SK-N-SH (cell line): Measurements from ENCODE around the gene FBN1. TPM values are rescaled to one million over a fixed set of nuclear protein-coding genes. Genes with fewer than 3 reads are reported as not detected.

Experiments
- CTCF ChIA-PET: fragments of 300-600, 350-600 bp; formaldehyde crosslinking; extraction: SDS; loops from one replicate; lab custom pipeline; 2021; lab: Yijun Ruan, JAX
- POLR2A ChIA-PET: fragments of 350-600 bp; sonication (Branson Sonifier 250); formaldehyde crosslinking; extraction: SDS; loops from one replicate; lab custom pipeline; 2020; ENCODE audit warnings: antibody characterized with exemption, inconsistent platforms; lab: Yijun Ruan, JAX
- DNase-seq: peaks from one replicate; pipeline ENCODE4 v3.0.0; 2012
- H2AFZ ChIP-seq: fragments of 200-600 bp; sonication (generic); 2 replicates; pipeline ENCODE4 v1.8.1; 2016; ENCODE audit warnings: antibody characterized with exemption, mild to moderate bottlenecking, low read depth
- H3F3A ChIP-seq: fragments of 200-600 bp; sonication (generic); replicated peaks from 2 replicates; pipeline ENCODE3; 2016; ENCODE audit warnings: antibody characterized with exemption, mild to moderate bottlenecking; ENCODE audit not compliant: insufficient read depth
- H3K27ac ChIP-seq, 2 experiments: fragments of 200-500 bp in 1 of 2; fragments of 200-600 bp in 1 of 2; sonication (Bioruptor generic) in 1 of 2; sonication (generic), shearing (Covaris generic) in 1 of 2; 2 replicates each; pipeline versions ENCODE4 v1.5.1 to v1.6.1; 2014 to 2016; ENCODE audit warnings: low read depth in 2 of 2, inconsistent platforms in 1 of 2, low read length in 1 of 2, mild to moderate bottlenecking in 1 of 2, mixed read lengths in 1 of 2
- H3K27me3 ChIP-seq: fragments of 200-600 bp; sonication (generic), shearing (Covaris generic); 2 replicates; pipeline ENCODE4 v1.6.1; 2016; ENCODE audit warnings: mixed run types; ENCODE audit not compliant: insufficient read depth
- H3K36me3 ChIP-seq, 2 experiments: fragments of 200-500 bp in 1 of 2; fragments of 200-600 bp in 1 of 2; sonication (Bioruptor generic) in 1 of 2; sonication (generic) in 1 of 2; replicated peaks in 1 of 2; 2 replicates each; pipeline versions ENCODE3 to v1.5.1; 2014 to 2016; ENCODE audit warnings: low read length in 1 of 2, mild to moderate bottlenecking in 1 of 2; ENCODE audit not compliant: insufficient read depth in 2 of 2, control insufficient read depth in 1 of 2
- H3K4me1 ChIP-seq, 2 experiments: fragments of 200-500 bp in 1 of 2; fragments of 200-600 bp in 1 of 2; sonication (Bioruptor generic) in 1 of 2; sonication (generic), shearing (Covaris generic) in 1 of 2; 2 replicates each; pipeline versions ENCODE4 v1.5.1 to v1.6.1; 2014 to 2016; ENCODE audit warnings: low read depth in 1 of 2, low read length in 1 of 2, mixed run types in 1 of 2; ENCODE audit not compliant: insufficient read depth in 2 of 2, control insufficient read depth in 1 of 2
- H3K4me2 ChIP-seq: fragments of 200-600 bp; sonication (generic), shearing (Covaris generic); 2 replicates; pipeline ENCODE4 v1.6.1; 2017; ENCODE audit warnings: mixed run types
- H3K4me3 ChIP-seq, 2 experiments: fragments of 200-500 bp in 1 of 2; fragments of 200-600 bp in 1 of 2; sonication (Bioruptor generic) in 1 of 2; sonication (generic), shearing (Covaris generic) in 1 of 2; 2 replicates each; pipeline versions ENCODE4 v1.5.1 to v1.8.1; 2014 to 2016; ENCODE audit warnings: low read depth in 2 of 2, inconsistent platforms in 1 of 2, low read length in 1 of 2, mild to moderate bottlenecking in 1 of 2, mixed read lengths in 1 of 2, moderate library complexity in 1 of 2
- H3K79me2 ChIP-seq: fragments of 200-600 bp; sonication (generic); 2 replicates; pipeline ENCODE4 v1.8.1; 2017; ENCODE audit warnings: mild to moderate bottlenecking; ENCODE audit not compliant: insufficient read depth
- H3K9ac ChIP-seq: fragments of 200-600 bp; sonication (generic); 2 replicates; pipeline ENCODE4 v1.6.1; 2017; ENCODE audit warnings: mixed run types
- H3K9me2 ChIP-seq: fragments of 200-600 bp; sonication (generic); 2 replicates; pipeline ENCODE4 v1.6.1; 2017; ENCODE audit warnings: mixed run types
- H3K9me3 ChIP-seq: fragments of 200-600 bp; sonication (generic); 2 replicates; pipeline ENCODE4 v1.6.1; 2017; ENCODE audit warnings: mixed run types, mild to moderate bottlenecking, moderate library complexity
- H4K20me1 ChIP-seq: fragments of 200-600 bp; sonication (generic); 2 replicates; pipeline ENCODE4 v1.6.1; 2017; ENCODE audit warnings: mild to moderate bottlenecking, mixed run types; ENCODE audit not compliant: insufficient read depth
- CTCF ChIP-seq: fragments of 200-600 bp; sonication (generic); IDR thresholded peaks from 2 replicates; pipeline ENCODE4 v1.6.1; 2017; ENCODE audit warnings: antibody characterized with exemption, mild to moderate bottlenecking, moderate library complexity
- ELF1 ChIP-seq: IDR thresholded peaks from 2 replicates; pipeline ENCODE4 v1.4.0; 2012
- FOXJ3 ChIP-seq: sonication (generic); formaldehyde crosslinking; IDR thresholded peaks from 2 replicates; pipeline ENCODE4 v1.5.1; 2020; ENCODE audit warnings: mild to moderate bottlenecking, missing genetic modification reagents
- NFIC ChIP-seq: IDR thresholded peaks from 2 replicates; pipeline ENCODE4 v1.4.0; 2012; ENCODE audit warnings: borderline replicate concordance
- RCOR1 ChIP-seq: fragments of 150-350 bp; IDR thresholded peaks from 2 replicates; pipeline ENCODE4 v1.6.1; 2017; ENCODE audit warnings: antibody characterized with exemption, low read length
- RFX5 ChIP-seq: IDR thresholded peaks from 2 replicates; pipeline ENCODE4 v1.6.1; 2012; ENCODE audit warnings: mild to moderate bottlenecking, improper control_type of control experiment, low read length
- WGBS: methylation state at CpG from one replicate; pipeline ENCODE4 v1.1.6; 2017; ENCODE audit warnings: low lambda C conversion rate; 5-methylcytosine and 5-hydroxymethylcytosine counted together
- polyA plus RNA-seq, 3 experiments: library from polyadenylated mRNA; depleted of rRNA; stranded (reverse); fragments of >200 nt; gene quantifications; 2 replicates each; pipeline ENCODE4 v1.2.3, GENCODE V29; 2012

The FBN1 gene
- polyA plus RNA-seq, 1 of the 3 experiments (the other 2 are of a cell fraction), result 248 TPM

DNA sequence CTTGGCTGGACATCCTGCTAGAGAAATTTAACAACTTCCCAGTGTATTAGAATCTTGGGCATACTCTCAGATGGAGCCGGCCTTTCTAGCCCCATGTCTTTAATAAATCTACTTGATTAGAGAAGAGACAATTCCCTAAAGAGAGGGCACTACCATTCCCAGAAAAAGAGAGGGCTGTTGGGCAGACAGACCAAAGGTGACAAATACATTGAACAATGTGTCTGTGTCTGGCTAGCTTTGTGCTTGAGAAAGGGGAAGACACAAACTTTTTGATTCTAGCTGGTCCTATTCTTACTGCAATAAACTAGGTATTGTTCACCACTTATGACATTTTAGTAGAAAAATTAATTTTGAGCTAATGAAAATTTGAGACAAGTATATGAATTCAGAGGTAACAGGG, 256.6 kb downstream of the FBN1 start:
- H2AFZ ChIP-seq, result no peak overlapping the region
- POLR2A ChIA-PET, result no interaction called here
- no peak for TF ChIP-seq RFX5
- no peak for TF ChIP-seq FOXJ3 (CRISPR knock-in tag)
- peak; percentile 8; the same call in 1 of the 2 replicates for TF ChIP-seq NFIC
- TF ChIP-seq ELF1, result no peak
- TF ChIP-seq, all 33 proteins: peak for 1
- DNase-seq, result no peak
- Histone ChIP-seq H3K36me3 (no peaks in the 10 kb centered on the region), H3K4me2 (peak overlapping the region; percentile 42; the same call in 1 of the 2 replicates), H3F3A (peaks cover 58% of the 10 kb centered on the region), H3K4me3 (no peak overlapping the region), H3K79me2 (no peaks in the 10 kb centered on the region), H3K9me3 (no peaks in the 10 kb centered on the region), H3K9ac (peak overlapping the region; percentile 58; the same call in 1 of the 2 replicates), H3K27me3 (no peaks in the 10 kb centered on the region), H3K4me1 (peaks cover 0 to 27% of the 10 kb centered on the region in 2 experiments), H3K27ac (peak overlapping the region; percentile 60 to 90), H4K20me1 (no peaks in the 10 kb centered on the region), H3K9me2 (no peaks in the 10 kb centered on the region)
- CTCF ChIA-PET, result interaction anchor here (0.8 to 1.3 kb wide), 2 partner anchors 14 to 31 kb away, joined by 4 read pairs; no protein-coding TSS in a partner anchor
- WGBS, result 80% methylated on average over 1 of the region's 1 CpG

GRCh38 chr15:48388016-48388851, 257.3 kb downstream of the FBN1 start:
- Histone ChIP-seq H3K36me3 (no peaks in the 10 kb centered on the region), H3K9me3 (no peaks in the 10 kb centered on the region), H3K4me1 (peaks cover 0 to 27% of the 10 kb centered on the region in 2 experiments), H3K9me2 (no peaks in the 10 kb centered on the region), H3K4me3 (no peak overlapping the region), H3K4me2 (peak overlapping the region; percentile 42), H3F3A (peaks cover 58% of the 10 kb centered on the region), H3K9ac (peak overlapping the region; percentile 58; the same call in 1 of the 2 replicates), H3K79me2 (no peaks in the 10 kb centered on the region), H4K20me1 (no peaks in the 10 kb centered on the region), H3K27ac (peak overlapping the region; percentile 60 to 90; a peak in 3 of 4 replicates), H3K27me3 (no peaks in the 10 kb centered on the region), H2AFZ (no peak overlapping the region)
- POLR2A ChIA-PET, result no interaction called here
- 77% methylated on average over 4 of the region's 4 CpGs for WGBS
- DNase-seq, result no peak
- TF ChIP-seq RCOR1 (no peak), CTCF (no peak), NFIC (peak; percentile 37)
- CTCF ChIA-PET, result interaction anchor here (0.8 to 1.3 kb wide), 2 partner anchors 14 to 30 kb away, joined by 4 read pairs; no protein-coding TSS in a partner anchor
